ENCODE measurements around the gene MVB12B.

- TF ChIP-seq YY1 (IDR thresholded peaks at IDR 0.05; ENCODE audit: insufficient read depth, insufficient read length) = no peak
- TF ChIP-seq SUZ12 (IDR thresholded peaks at IDR 0.05; ENCODE audit: extremely low read depth, insufficient read depth, insufficient read length) = no peak
- TF ChIP-seq ZNF274 (IDR thresholded peaks at IDR 0.05; ENCODE audit: low read depth, low read length) = no peak
These were observed 189.9 kb downstream of the MVB12B start for GRCh38 chr9:126516561-126516935.
